Fibroblast of lung (primary cell): ENCODE measurements around the gene ITPK1. TPM values are rescaled to one million over a fixed set of nuclear protein-coding genes. Genes with fewer than 3 reads are reported as not detected.

Experiments used
- DNase-seq, 2 donors: peaks; one replicate each; pipeline versions ENCODE4 v3.0.0 to v3.0.0-alpha.2; 2010; ENCODE audit warnings: low read depth in 2 of 2
- H2AFZ ChIP-seq: 2 replicates; pipeline ENCODE4 v1.5.1; 2012; ENCODE audit warnings: low read length, control low read depth, inconsistent platforms
- H3K27ac ChIP-seq: 2 replicates; pipeline ENCODE4 v1.5.1; 2011; ENCODE audit warnings: low read length, control low read depth; ENCODE audit not compliant: insufficient read depth
- H3K27me3 ChIP-seq: 2 replicates; pipeline ENCODE4 v1.5.1; 2011; ENCODE audit warnings: mild to moderate bottlenecking, low read length; ENCODE audit not compliant: control insufficient read depth, insufficient read depth
- H3K36me3 ChIP-seq: 2 replicates; pipeline ENCODE4 v1.5.1; 2011; ENCODE audit warnings: low read length; ENCODE audit not compliant: control insufficient read depth, insufficient read depth
- H3K4me1 ChIP-seq: 2 replicates; pipeline ENCODE4 v1.5.1; 2011; ENCODE audit warnings: low read length; ENCODE audit not compliant: control insufficient read depth, insufficient read depth; ENCODE audit errors: extremely low read depth
- H3K4me2 ChIP-seq: 2 replicates; pipeline ENCODE4 v1.5.1; 2011; ENCODE audit warnings: low read length, control low read depth; ENCODE audit not compliant: insufficient read depth; ENCODE audit errors: extremely low read depth
- H3K4me3 ChIP-seq, 4 experiments: fragments of 200-600 bp in 1 of 4; sonication (generic) in 1 of 4; replicated peaks in 1 of 4; 2 replicates each; pipeline ENCODE4 v1.5.1; 2011 to 2016; ENCODE audit warnings: low read length in 4 of 4, low read depth in 3 of 4, mild to moderate bottlenecking in 3 of 4, control low read depth in 2 of 4, inconsistent platforms in 1 of 4, mixed read lengths in 1 of 4; ENCODE audit not compliant: insufficient read depth in 1 of 4; ENCODE audit errors: control extremely low read depth in 1 of 4
- H3K79me2 ChIP-seq: 2 replicates; pipeline ENCODE4 v1.5.1; 2012; ENCODE audit warnings: mild to moderate bottlenecking, low read length, inconsistent platforms; ENCODE audit not compliant: control insufficient read depth, insufficient read depth
- H3K9ac ChIP-seq: 2 replicates; pipeline ENCODE4 v1.5.1; 2011; ENCODE audit warnings: mild to moderate bottlenecking, low read length, control low read depth; ENCODE audit not compliant: insufficient read depth
- H3K9me3 ChIP-seq: 2 replicates; pipeline ENCODE4 v1.5.1; 2012; ENCODE audit warnings: low read depth, low read length; ENCODE audit not compliant: control insufficient read depth, insufficient read depth
- H4K20me1 ChIP-seq: 2 replicates; pipeline ENCODE4 v1.5.1; 2011; ENCODE audit warnings: low read length; ENCODE audit not compliant: control insufficient read depth, insufficient read depth; ENCODE audit errors: extremely low read depth
- EZH2 ChIP-seq: IDR thresholded peaks from 2 replicates; pipeline ENCODE4 v1.5.1; 2012; ENCODE audit warnings: low read length, control low read depth, mild to moderate bottlenecking; ENCODE audit errors: missing control alignments
- polyA plus RNA-seq, 2 donors: library from polyadenylated mRNA; depleted of rRNA in 1 of 2; stranded (reverse) in 1 of 2; unstranded in 1 of 2; fragments of >200 nt; gene quantifications; 2 replicates each; pipeline ENCODE4 v1.2.1, GENCODE V29; 2011 to 2012; ENCODE audit warnings: missing spikeins in 1 of 2
- total RNA-seq: library from RNA; depleted of rRNA; stranded (reverse); fragments of >200 nt; gene quantifications from 2 replicates; pipeline ENCODE4 v1.2.1, GENCODE V29; 2014
- TF ChIP-seq, protein P1 (sequence below), 2 donors: IDR thresholded peaks in 1 of 2; conservative IDR thresholded peaks in 1 of 2; 1 replicate in 1 of 2; 2 replicates in 1 of 2; pipeline ENCODE4 v1.5.1; 2011 to 2012; ENCODE audit warnings: low read length in 2 of 2, control low read depth in 1 of 2, inconsistent platforms in 1 of 2, low read depth in 1 of 2, mild to moderate bottlenecking in 1 of 2

ITPK1 gene
- total and polyA plus RNA-seq, 2 donors (not counting 1 experiment from before 2014, with no cell fraction given) = 9.2 to 23.1 TPM

DNA sequence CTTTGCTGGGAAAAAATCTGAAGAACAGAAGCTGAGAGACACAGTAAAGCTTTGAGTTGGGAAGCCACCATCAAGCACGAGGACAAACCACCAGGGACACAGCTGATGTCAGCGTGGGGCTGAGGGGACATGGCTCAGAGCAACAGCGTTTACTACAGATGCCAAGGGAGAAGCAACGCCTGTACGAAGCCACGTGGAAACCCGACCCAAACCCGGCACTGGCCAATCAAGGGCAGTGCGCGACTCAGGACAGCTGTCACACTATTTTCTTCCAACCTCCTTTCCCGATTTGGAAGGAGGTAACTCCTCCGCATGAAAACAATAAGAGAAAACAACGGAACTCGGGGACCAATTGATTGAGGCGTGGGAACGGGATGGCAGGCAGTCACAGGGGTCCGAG lies 213.0 kb downstream of the ITPK1 start:
- no peaks in the 10 kb centered on the region for H3K36me3 ChIP-seq
- no peaks in the 10 kb centered on the region for H3K9me3 ChIP-seq
- H3K9ac ChIP-seq = no peak overlapping the region
- H3K4me1 ChIP-seq = no peaks in the 10 kb centered on the region
- no peak overlapping the region for H3K27ac ChIP-seq
- H2AFZ ChIP-seq = no peak overlapping the region
- TF ChIP-seq EZH2 = no peak
- TF ChIP-seq, protein P1, sequence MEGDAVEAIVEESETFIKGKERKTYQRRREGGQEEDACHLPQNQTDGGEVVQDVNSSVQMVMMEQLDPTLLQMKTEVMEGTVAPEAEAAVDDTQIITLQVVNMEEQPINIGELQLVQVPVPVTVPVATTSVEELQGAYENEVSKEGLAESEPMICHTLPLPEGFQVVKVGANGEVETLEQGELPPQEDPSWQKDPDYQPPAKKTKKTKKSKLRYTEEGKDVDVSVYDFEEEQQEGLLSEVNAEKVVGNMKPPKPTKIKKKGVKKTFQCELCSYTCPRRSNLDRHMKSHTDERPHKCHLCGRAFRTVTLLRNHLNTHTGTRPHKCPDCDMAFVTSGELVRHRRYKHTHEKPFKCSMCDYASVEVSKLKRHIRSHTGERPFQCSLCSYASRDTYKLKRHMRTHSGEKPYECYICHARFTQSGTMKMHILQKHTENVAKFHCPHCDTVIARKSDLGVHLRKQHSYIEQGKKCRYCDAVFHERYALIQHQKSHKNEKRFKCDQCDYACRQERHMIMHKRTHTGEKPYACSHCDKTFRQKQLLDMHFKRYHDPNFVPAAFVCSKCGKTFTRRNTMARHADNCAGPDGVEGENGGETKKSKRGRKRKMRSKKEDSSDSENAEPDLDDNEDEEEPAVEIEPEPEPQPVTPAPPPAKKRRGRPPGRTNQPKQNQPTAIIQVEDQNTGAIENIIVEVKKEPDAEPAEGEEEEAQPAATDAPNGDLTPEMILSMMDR (conservative IDR thresholded peaks at IDR 0.05 in 1 of 2, IDR thresholded peaks at IDR 0.05 in 1 of 2; ENCODE audit: low read depth in 1 of 2, low read length in 2 of 2) = no peak
- peaks cover 6% of the 10 kb centered on the region for H3K27me3 ChIP-seq
- H3K79me2 ChIP-seq = no peaks in the 10 kb centered on the region
- H3K4me2 ChIP-seq = no peak overlapping the region
- DNase-seq = no peak
- no peak overlapping the region for H3K4me3 ChIP-seq
- H4K20me1 ChIP-seq = no peaks in the 10 kb centered on the region

DNA sequence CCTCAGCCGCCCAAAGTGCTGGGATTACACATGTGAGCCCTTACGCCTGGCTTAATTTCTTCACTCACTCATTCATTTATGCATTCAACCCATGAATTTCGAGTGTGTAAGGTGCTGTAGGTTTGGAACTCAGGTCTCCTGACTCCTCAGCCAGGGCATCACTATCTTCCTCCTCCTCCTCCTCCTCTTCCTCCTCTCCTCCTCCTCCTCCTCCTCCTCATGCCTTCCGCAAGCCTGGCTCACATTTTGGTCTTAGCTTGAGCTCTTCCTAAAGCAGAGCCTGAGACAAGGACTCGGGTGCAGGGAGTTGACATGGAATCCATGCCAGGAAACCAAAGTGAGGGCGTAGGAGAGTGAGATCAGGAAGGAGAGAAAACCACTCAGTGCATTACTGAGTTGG lies 213.5 kb downstream of the ITPK1 start:
- no peak overlapping the region for H3K4me3 ChIP-seq
- TF ChIP-seq EZH2 = no peak
- TF ChIP-seq, protein P1 (conservative IDR thresholded peaks at IDR 0.05 in 1 of 2, IDR thresholded peaks at IDR 0.05 in 1 of 2; ENCODE audit: low read depth in 1 of 2, low read length in 2 of 2) = no peak
- H3K9me3 ChIP-seq = no peaks in the 10 kb centered on the region
- H3K27me3 ChIP-seq = peaks cover 6% of the 10 kb centered on the region
- no peak for DNase-seq
- no peaks in the 10 kb centered on the region for H3K36me3 ChIP-seq
- no peak overlapping the region for H2AFZ ChIP-seq
- H3K9ac ChIP-seq = no peak overlapping the region
- H3K4me2 ChIP-seq = no peak overlapping the region
- H3K79me2 ChIP-seq = no peaks in the 10 kb centered on the region
- no peaks in the 10 kb centered on the region for H4K20me1 ChIP-seq
- no peaks in the 10 kb centered on the region for H3K4me1 ChIP-seq
- H3K27ac ChIP-seq = no peak overlapping the region

DNA sequence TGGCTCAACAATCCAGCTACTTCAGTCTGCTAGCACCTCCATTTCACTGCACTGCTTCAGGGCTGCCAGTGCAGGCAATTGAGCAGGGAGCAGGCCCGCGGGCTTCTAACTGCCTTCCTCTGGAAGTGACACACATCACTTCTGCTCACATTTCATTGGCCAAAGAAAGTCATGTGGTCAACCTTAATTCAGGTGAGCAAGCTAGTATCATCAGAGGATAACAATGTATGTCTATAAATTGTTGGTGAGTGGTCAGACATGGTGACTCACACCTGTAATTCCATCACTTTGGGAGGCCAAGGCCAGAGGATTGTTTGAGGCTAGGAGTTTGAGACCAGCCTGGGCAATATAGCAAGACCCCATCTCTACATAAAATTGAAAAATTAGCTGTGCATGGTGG lies 215.1 kb downstream of the ITPK1 start:
- no peak for DNase-seq
- no peak for TF ChIP-seq EZH2
- TF ChIP-seq, protein P1 (conservative IDR thresholded peaks at IDR 0.05 in 1 of 2, IDR thresholded peaks at IDR 0.05 in 1 of 2; ENCODE audit: low read depth in 1 of 2, low read length in 2 of 2) = no peak
- H3K79me2 ChIP-seq = no peaks in the 10 kb centered on the region

More for the DNA sequence above, 215.1 kb downstream of the ITPK1 start:
- Histone ChIP-seq H3K4me2 (no peak overlapping the region), H3K27ac (no peak overlapping the region), H3K27me3 (peaks cover 6% of the 10 kb centered on the region), H2AFZ (no peak overlapping the region), H3K9me3 (no peaks in the 10 kb centered on the region), H3K9ac (no peak overlapping the region), H3K4me1 (no peaks in the 10 kb centered on the region), H3K36me3 (no peaks in the 10 kb centered on the region), H3K4me3 (no peak overlapping the region), H4K20me1 (no peaks in the 10 kb centered on the region)
